ENCODE data around the gene VHLL. TPM values are rescaled to one million over a fixed set of nuclear protein-coding genes. Genes with fewer than 3 reads are reported as not detected.

Gene VHLL
- polyA plus RNA-seq, 4 donors, result not detected

DNA sequence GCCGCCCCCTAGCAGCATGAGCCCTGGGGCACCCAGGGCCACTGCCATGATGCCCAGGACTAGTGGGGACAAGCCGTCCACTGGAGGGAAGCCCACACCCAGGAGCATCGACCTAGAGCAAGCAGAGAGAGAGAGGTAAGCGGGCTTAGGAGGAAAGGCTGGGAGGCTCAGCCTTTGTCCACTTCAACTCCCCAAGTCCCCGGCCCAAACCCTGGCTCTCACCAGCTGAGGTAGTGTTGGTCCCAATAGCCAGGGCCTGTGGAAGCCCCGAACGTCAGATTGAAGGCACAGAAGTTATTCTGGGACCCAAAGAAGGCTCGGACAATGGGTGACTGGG lies 6.0 kb downstream of the VHLL start:
- no peak for DNase-seq (ENCODE audit: low read depth in 4 of 4, low spot score in 2 of 4)

DNA sequence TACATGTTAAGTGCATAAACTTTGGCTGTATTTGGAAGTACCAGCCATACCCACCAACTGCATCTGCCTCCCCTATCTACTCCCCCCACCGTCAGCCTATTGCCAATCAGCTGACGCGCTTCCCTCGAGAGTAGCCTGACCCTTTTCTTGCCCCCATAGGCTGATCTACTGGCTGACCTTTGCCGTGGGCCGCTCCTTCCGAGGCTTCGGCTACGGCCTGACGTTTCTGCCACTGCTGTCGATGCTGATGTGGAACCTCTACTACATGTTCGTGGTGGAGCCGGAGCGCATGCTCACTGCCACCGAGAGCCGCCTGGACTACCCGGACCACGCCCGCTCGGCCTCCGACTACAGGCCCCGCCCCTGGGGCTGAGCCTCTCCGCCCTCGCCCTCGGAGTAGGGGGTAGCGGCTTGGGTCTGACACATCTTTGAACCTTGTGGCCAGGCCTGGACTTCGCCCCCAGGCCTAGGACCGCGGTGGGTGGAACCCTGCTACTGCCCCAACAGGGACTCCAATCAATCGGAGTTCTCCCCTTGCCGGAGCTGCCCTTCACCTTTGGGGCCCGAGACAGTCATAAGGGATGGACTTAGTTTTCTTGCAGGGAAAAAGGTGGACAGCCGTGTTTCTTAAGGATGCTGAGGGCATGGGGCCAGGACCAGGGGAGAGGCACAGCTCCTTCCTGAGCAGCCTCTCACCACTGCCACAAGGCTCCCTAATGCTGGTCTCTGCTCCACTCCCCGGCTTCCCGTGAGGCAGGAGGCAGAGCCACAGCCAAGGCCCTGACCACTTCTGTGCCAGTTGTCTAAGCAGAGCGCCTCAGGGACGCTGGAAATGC lies 7.7 kb downstream of the VHLL start:
- DNase-seq (ENCODE audit: low read depth in 4 of 4, low spot score in 2 of 4), result peak in 3 of 4 donors; percentile 46 to 71 (median 52)

DNA sequence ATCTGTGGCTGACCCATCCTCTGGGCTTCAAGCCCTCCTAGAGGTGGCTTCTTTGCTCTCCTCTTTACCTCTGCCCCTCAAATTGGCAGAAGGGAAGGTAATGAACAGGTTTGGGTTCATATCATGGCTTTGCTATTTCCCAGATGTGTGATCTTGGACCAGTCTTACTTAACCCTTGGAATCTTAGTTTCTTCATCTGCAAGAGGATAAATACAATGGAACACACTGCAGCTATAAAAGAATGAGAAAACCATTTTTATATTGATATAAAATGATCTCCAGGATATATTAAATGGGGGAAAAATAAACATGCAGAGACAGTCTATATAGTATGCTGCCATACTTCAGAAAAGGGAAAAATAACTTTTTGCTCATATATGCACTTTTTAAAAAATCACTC lies 9.2 kb downstream of the VHLL start:
- DNase-seq (ENCODE audit: low read depth in 4 of 4, low spot score in 2 of 4), result no peak

GRCh38 chr1:156286061-156286460 lies 13.0 kb downstream of the VHLL start:
- no peak for DNase-seq (ENCODE audit: low read depth in 4 of 4, low spot score in 2 of 4)

- no peak for DNase-seq (ENCODE audit: low read depth in 4 of 4, low spot score in 2 of 4)
Observed at GRCh38 chr1:156285437-156285836, 13.7 kb downstream of the VHLL start.

- no peak for DNase-seq (ENCODE audit: low read depth in 4 of 4, low spot score in 2 of 4)
Observed at GRCh38 chr1:156284757-156285156, 14.3 kb downstream of the VHLL start.

GRCh38 chr1:156284112-156284511 lies 15.0 kb downstream of the VHLL start, which contains the start of gene TMEM79:
TMEM79 (plus strand) TSS chr1:156284325; CDS start chr1:156285227, 902 bp downstream.
- no peak for DNase-seq (ENCODE audit: low read depth in 4 of 4, low spot score in 2 of 4)

DNA sequence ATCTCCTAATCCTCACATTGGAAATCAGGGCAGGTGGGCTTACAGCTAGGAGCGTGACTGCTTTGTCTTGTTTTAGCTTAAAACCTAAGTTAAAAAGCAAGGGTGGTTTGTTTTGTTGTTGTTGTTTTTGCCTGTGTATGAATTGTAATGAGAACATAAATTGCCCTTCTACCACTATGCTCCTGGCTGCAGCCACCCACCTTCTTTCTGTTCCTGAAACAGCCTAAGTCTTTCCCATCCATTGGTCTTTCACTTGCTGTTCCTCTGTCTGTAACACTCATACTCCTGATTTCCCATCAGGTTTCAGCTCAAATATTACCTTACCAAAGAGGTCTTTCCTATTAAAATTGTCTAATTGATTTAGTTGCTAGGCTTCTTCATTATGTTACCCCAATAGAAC lies 15.6 kb downstream of the VHLL start:
- no peak for DNase-seq (ENCODE audit: low read depth in 4 of 4, low spot score in 2 of 4)

DNA sequence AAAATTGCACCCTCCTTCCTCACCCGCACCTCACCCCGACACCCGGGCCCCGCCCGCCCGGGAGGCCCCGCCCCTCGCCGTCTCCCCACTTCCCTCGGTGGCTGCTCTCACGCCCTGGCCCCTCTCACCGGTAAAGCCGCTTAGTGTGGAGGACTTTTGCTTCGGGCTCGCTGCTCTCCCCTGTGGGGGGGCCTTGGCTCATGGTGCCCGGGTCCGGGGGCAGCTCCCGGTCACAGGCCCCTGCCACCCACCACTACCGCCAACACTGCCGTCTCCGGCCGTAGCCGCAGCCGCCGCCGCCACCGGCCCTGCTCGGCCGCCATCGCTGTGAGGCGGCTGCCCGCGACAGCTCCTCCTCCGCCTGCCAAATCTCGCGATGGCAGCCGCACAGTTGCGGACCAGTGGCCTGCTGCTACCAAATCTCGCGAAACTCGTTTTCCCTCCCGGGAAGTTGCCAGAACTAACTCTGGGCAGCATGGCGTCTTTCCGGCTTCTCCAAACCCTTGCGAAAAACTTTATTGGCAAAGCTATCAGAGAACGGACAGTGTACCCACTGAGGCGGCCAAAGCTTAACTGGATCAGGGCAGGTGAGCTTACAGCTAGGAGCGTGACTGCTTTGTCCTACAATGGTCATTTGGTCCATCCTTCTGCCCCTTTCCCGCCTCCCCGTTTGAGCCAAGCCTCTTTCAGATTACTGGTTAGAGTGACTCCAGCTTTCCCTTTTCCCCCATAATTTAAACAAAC lies 16.5 kb downstream of the VHLL start, which contains the start of gene SMG5:
TSS of gene SMG5 (minus strand) at position 347 of the 744 bp plus-strand sequence. CDS start at position 202, 145 bp downstream.
- peak; percentile 90 to 98 (median 96) for DNase-seq (ENCODE audit: low read depth in 4 of 4, low spot score in 2 of 4)

- no peak for DNase-seq (ENCODE audit: low read depth in 4 of 4, low spot score in 2 of 4)
Observed at GRCh38 chr1:156281693-156282478, 17.2 kb downstream of the VHLL start.

DNA sequence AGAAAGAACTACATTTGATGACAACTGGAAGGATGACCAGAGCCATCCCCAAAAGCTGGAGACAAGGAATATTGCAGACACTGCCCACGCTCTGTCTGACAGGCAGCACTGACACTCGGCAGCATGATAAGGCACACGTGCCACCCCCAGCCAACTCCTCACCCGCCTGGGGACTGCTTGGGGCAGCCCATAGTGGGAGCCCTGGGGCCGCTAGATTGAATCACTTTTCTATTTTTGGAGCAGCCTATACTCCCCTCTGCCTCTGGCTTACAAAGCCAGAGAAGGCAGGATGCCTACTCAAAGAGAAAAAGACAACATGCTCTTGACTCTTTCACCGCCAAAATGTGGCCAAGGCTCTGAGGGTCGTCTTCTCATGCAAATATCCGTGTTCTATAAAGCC lies 17.8 kb downstream of the VHLL start:
- DNase-seq (ENCODE audit: low read depth in 4 of 4, low spot score in 2 of 4), result no peak

DNA sequence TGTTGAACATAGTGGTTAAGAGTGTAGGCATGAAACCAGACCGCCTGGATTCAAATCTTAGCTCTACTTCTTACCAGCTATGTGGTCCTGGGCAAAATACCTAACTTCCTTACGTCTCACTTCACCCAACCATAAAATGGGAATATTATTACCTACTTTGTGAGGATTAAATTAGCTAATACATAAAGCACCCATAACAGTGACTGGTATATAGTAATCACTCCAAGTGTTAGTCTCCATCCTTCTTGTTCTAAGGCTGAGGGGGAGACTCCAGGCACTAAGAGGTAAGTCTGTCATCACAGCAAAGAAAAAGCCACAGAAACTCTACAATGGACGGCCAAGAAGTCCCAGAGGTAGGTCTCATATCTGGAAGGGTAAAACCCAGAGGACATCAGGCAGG lies 19.3 kb downstream of the VHLL start:
- no peak for DNase-seq (ENCODE audit: low read depth in 4 of 4, low spot score in 2 of 4)

- DNase-seq (ENCODE audit: low read depth in 4 of 4, low spot score in 2 of 4), result no peak
Observed at GRCh38 chr1:156276966-156277381, 22.1 kb downstream of the VHLL start.

GRCh38 chr1:156276532-156276931 lies 22.6 kb downstream of the VHLL start:
- no peak for DNase-seq (ENCODE audit: low read depth in 4 of 4, low spot score in 2 of 4)

DNA sequence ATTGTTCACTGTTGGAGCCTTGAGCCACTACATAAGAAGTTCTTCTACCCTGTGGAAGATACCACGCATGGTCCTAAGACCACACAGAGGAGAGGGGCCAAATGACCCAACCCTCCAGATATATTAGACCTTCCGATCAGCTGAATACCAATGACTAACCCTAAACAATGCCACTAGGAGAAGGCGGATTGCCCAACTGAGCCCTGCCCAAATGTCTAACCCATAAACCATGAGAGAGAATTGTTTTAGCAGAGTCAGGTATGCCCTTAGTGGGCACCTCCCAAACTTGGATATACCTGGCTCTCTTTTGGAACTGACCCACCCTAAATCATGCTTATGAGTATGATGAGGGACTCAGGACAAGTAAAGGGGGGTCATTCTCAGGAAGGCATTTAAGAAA lies 28.8 kb downstream of the VHLL start:
- DNase-seq (ENCODE audit: low read depth in 4 of 4, low spot score in 2 of 4), result no peak

GRCh38 chr1:156268336-156268735 lies 30.8 kb downstream of the VHLL start:
- DNase-seq (ENCODE audit: low read depth in 4 of 4, low spot score in 2 of 4), result no peak

- DNase-seq (ENCODE audit: low read depth in 4 of 4, low spot score in 2 of 4), result no peak
Observed at GRCh38 chr1:156266051-156266450, 33.1 kb downstream of the VHLL start.

- DNase-seq (ENCODE audit: low read depth in 4 of 4, low spot score in 2 of 4), result no peak
Observed at GRCh38 chr1:156263288-156263655, 35.8 kb downstream of the VHLL start.

DNA sequence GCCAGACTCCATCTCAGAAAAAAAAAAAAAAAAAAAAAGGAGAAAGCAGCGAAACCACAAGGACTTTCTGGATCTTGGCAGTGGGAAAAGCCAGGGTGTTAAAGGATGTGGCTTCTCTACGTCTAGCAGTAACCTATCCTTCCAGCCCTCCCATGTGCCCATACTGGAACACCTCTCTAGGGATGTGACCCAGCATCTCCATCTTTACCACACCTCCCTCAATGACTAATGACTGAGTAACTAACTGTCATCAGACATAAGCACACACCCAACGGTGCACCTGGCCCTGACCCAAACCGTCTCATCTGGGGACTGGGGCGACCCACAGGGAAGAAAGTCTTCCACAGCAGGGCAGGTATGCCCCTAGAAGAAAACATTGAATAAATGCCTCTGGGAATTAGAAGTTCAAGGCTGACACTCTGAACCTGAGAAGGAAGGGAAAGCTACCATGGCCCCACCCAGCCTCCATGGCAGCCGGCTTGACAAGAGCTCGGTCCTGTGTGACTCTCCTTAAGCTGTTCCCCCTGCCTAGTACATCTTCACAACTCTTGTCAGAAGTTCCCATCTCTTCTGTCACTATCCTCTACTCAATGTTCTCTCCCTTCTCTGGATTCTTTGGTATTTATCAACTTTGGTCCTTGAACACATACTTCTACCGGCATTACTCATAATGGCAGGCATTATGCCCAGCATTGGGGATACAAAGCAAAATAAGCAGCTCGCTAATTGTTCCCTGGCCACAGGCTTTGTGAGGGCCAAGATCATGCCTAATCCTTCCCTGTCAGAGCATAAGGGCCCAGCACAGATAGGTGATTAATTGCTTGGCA lies 36.4 kb downstream of the VHLL start:
- DNase-seq (ENCODE audit: low read depth in 4 of 4, low spot score in 2 of 4), result no peak

GRCh38 chr1:156260896-156261295 lies 38.2 kb downstream of the VHLL start:
- DNase-seq (ENCODE audit: low read depth in 4 of 4, low spot score in 2 of 4), result no peak

All from left renal cortex interstitium (tissue), 4 donors.